Common myeloid progenitor, CD34-positive (primary cell): Measurements from ENCODE around the gene EPS8L1.

Source experiments
- CTCF ChIA-PET: fragments of 350-600 bp; sonication (Branson Sonifier 250); formaldehyde crosslinking; loops from one replicate; lab custom pipeline; 2021; ENCODE audit warnings: antibody characterized with exemption; lab: Charles Lee
- POLR2A ChIA-PET: fragments of 350-600 bp; sonication (Branson Sonifier 250); formaldehyde crosslinking; loops from one replicate; lab custom pipeline; 2021; ENCODE audit warnings: antibody characterized with exemption; lab: Charles Lee
- DNase-seq, 3 donors: peaks; one replicate each; pipeline versions ENCODE4 v3.0.0 to v3.0.0-alpha.2; 2013
- H3K27ac ChIP-seq, 2 experiments: 1 replicate in 1 of 2; 2 replicates in 1 of 2; pipeline ENCODE4 v1.7.0; 2013; ENCODE audit warnings: inconsistent platforms in 2 of 2, low read length in 2 of 2, mild to moderate bottlenecking in 2 of 2, low read depth in 1 of 2, moderate library complexity in 1 of 2; ENCODE audit not compliant: severe bottlenecking in 2 of 2, insufficient read depth in 1 of 2, poor library complexity in 1 of 2
- H3K27me3 ChIP-seq, 5 experiments: replicated peaks in 2 of 5; 1 replicate in 3 of 5; 2 replicates in 2 of 5; pipeline versions ENCODE4 v1.6.1 to v1.7.0; 2013; ENCODE audit warnings: low read length in 4 of 5, mild to moderate bottlenecking in 2 of 5, moderate library complexity in 2 of 5, inconsistent platforms in 1 of 5; ENCODE audit not compliant: insufficient read depth in 5 of 5, control insufficient read depth in 4 of 5
- H3K36me3 ChIP-seq, 4 experiments: 1 replicate in 2 of 4; 2 replicates in 2 of 4; pipeline versions ENCODE4 v1.6.1 to v1.7.0; 2013; ENCODE audit warnings: low read length in 3 of 4, control low read depth in 1 of 4, mild to moderate bottlenecking in 1 of 4; ENCODE audit not compliant: control insufficient read depth in 4 of 4, insufficient read depth in 4 of 4
- H3K4me1 ChIP-seq, 4 experiments: 1 replicate in 3 of 4; 2 replicates in 1 of 4; pipeline versions ENCODE4 v1.6.1 to v1.7.1; 2013; ENCODE audit warnings: low read length in 3 of 4, mild to moderate bottlenecking in 3 of 4, control low read depth in 1 of 4, inconsistent platforms in 1 of 4, moderate library complexity in 1 of 4; ENCODE audit not compliant: control insufficient read depth in 4 of 4, insufficient read depth in 4 of 4; ENCODE audit errors: control extremely low read depth in 1 of 4
- H3K4me3 ChIP-seq, 7 experiments: 1 replicate in 4 of 7; 2 replicates in 3 of 7; pipeline versions ENCODE4 v1.5.1 to v1.7.0; 2013; ENCODE audit warnings: mild to moderate bottlenecking in 7 of 7, low read length in 6 of 7, moderate library complexity in 6 of 7, inconsistent platforms in 2 of 7, low read depth in 2 of 7, control low read depth in 1 of 7; ENCODE audit not compliant: insufficient read depth in 4 of 7, control insufficient read depth in 1 of 7; ENCODE audit errors: extremely low read depth in 1 of 7
- H3K9me3 ChIP-seq, 5 experiments: 1 replicate in 4 of 5; 2 replicates in 1 of 5; pipeline versions ENCODE4 v1.6.1 to v1.7.1; 2013; ENCODE audit warnings: low read length in 4 of 5, mild to moderate bottlenecking in 2 of 5, inconsistent platforms in 1 of 5, low read depth in 1 of 5, moderate library complexity in 1 of 5; ENCODE audit not compliant: control insufficient read depth in 4 of 5, insufficient read depth in 2 of 5; ENCODE audit errors: control extremely low read depth in 1 of 5
- WGBS: methylation state at CpG from one replicate; pipeline ENCODE4 v1.1.5; 2013; ENCODE audit not compliant: insufficient coverage; 5-methylcytosine and 5-hydroxymethylcytosine counted together

EPS8L1 gene

GRCh38 chr19:55077106-55077505, 1.4 kb downstream of the EPS8L1 start:
- peaks cover 0 to 30% (median 24%) of the 10 kb centered on the region in 4 experiments for H3K4me1 ChIP-seq
- no peak overlapping the region for H3K27ac ChIP-seq
- DNase-seq: no peak
- H3K36me3 ChIP-seq: no peaks in the 10 kb centered on the region
- H3K9me3 ChIP-seq: peaks cover 0 to 7% (median 2%) of the 10 kb centered on the region in 5 experiments
- no peak overlapping the region for H3K4me3 ChIP-seq
- peaks cover 0 to 35% (median 11%) of the 10 kb centered on the region in 5 experiments for H3K27me3 ChIP-seq
- CTCF ChIA-PET: no interaction called here
- no CpG with 5 or more reads among the region's 2 CpGs for WGBS
- POLR2A ChIA-PET: no interaction called here

GRCh38 chr19:55078996-55079395, 3.3 kb downstream of the EPS8L1 start:
- 98% methylated on average over 5 of the region's 5 CpGs for WGBS
- ChIA-PET CTCF (interaction anchor here (1.7 kb wide), 1 partner anchor 19 kb away, joined by 5 read pairs; no protein-coding TSS in a partner anchor), POLR2A (no interaction called here)
- Histone ChIP-seq H3K4me3 (no peak overlapping the region), H3K4me1 (peaks cover 0 to 33% (median 28%) of the 10 kb centered on the region in 4 experiments), H3K9me3 (peaks cover 0 to 3% (median 0%) of the 10 kb centered on the region in 5 experiments), H3K27ac (no peak overlapping the region), H3K36me3 (no peaks in the 10 kb centered on the region), H3K27me3 (peaks cover 0 to 47% (median 20%) of the 10 kb centered on the region in 5 experiments)
- DNase-seq: no peak

DNA sequence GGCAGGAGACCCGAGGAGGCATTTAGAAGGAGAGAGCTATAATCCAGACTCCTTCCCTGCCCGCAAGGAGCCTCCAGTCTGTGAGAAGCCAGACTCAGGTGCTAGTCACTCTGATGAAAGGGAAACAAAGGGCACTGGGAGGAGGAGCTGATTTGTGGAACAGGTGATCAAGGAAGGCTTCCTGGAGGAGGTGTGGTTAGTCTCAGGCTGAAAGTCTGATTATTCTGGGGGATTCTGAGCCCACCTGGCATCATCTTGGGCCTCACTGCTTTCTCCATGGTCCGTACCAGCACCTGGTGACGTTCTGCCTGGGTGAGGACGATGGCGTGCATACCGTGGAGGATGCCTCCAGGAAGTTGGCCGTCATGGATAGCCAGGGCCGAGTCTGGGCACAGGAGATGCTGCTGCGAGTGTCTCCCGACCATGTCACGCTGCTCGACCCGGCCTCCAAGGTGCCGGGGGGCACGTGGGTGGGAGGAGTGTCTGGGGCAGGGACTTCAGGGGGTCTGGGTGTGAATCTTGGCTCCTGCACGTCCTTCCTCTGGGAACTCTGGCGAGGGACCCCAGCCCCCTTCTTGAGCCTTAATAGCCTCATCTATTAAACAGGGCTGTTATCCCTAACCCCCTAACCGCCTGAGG, 3.9 kb downstream of the EPS8L1 start:
- Histone ChIP-seq H3K27me3 (peaks cover 0 to 53% (median 24%) of the 10 kb centered on the region in 5 experiments), H3K9me3 (peaks cover 0 to 3% (median 0%) of the 10 kb centered on the region in 5 experiments), H3K36me3 (no peaks in the 10 kb centered on the region), H3K27ac (no peak overlapping the region), H3K4me3 (peak overlapping the region in 1 of 7 experiments; percentile 13), H3K4me1 (peaks cover 0 to 33% (median 28%) of the 10 kb centered on the region in 4 experiments)
- no peak for DNase-seq
- CTCF ChIA-PET: interaction anchor here (1.7 kb wide), 1 partner anchor 19 kb away, joined by 5 read pairs; no protein-coding TSS in a partner anchor
- 95% methylated on average over 19 of the region's 19 CpGs for WGBS
- POLR2A ChIA-PET: no interaction called here

- H3K4me1 ChIP-seq: peaks cover 0 to 31% (median 28%) of the 10 kb centered on the region in 4 experiments
Measured at GRCh38 chr19:55080121-55080967, 4.7 kb downstream of the EPS8L1 start.

DNA sequence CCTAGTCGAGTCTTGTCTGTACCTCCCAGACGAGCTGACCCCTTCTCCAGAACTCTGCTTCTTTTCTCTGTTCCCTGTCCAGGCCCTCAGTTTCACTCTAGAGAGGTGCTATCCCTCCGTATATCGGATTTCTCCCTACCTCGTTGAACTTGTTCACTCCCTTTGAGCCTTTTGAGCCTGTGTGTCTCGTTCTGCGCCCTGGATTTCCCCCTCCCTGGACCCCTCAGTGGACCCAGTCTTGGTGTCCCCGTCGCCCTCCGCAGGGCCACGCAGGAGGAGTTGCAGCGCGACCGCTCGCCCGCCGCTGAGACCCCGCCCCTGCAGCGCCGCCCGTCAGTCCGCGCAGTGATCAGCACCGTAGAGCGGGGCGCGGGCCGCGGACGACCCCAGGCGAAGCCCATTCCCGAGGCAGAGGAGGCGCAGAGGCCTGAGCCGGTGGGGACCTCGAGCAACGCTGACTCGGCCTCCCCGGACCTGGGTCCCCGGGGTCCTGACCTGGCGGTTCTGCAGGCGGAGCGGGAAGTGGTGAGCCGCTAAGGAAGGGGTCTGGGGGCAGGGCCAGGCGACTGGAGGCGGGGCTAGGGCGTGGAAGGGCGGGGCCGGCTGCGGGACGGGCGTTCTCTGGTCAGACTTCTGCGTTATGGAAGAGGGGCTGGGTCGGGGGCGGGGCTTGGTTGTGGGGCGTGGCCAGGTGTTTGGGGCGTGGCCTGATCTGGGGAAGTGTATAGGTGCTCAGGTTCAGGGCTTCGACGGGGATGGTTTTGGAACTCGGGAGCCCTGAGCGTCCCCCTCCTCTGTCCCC, 5.5 kb downstream of the EPS8L1 start:
- POLR2A ChIA-PET: interaction anchor here (0.6 kb wide), 1 partner anchor 152 kb away, joined by 3 read pairs; no protein-coding TSS in a partner anchor
- CTCF ChIA-PET: interaction anchor here (1.7 kb wide), 1 partner anchor 17 kb away, joined by 5 read pairs; no protein-coding TSS in a partner anchor

More at GRCh38 chr19:55080121-55080967, 4.7 kb downstream of the EPS8L1 start:
- ChIA-PET CTCF (interaction anchor here (0.6 to 1.7 kb wide), 2 partner anchors 18 to 199 kb away, joined by 3 to 5 read pairs; no protein-coding TSS in a partner anchor), POLR2A (interaction anchor here (0.6 kb wide), 1 partner anchor 151 kb away, joined by 3 read pairs; no protein-coding TSS in a partner anchor)
- H3K27ac ChIP-seq: peak overlapping the region in 1 of 2 experiments; percentile 64
- peaks cover 0 to 3% (median 0%) of the 10 kb centered on the region in 5 experiments for H3K9me3 ChIP-seq
- H3K36me3 ChIP-seq: no peaks in the 10 kb centered on the region
- 14% methylated on average over 41 of the region's 55 CpGs for WGBS
- DNase-seq: peak; percentile 64 to 78 (median 77)
- H3K27me3 ChIP-seq: peaks cover under 1 to 58% (median 31%) of the 10 kb centered on the region in 5 experiments
- peak overlapping the region; percentile 53 to 79 (median 66) for H3K4me3 ChIP-seq

DNA sequence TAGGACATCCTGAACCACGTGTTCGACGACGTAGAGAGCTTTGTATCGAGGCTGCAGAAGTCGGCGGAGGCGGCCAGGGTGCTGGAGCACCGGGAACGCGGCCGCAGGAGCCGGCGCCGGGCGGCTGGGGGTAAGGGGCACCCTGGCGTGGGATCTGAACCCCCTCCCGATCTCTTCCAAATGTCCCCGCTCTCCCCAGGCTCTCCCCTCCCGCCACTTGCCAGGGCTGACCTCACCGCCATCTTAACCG, 6.0 kb downstream of the EPS8L1 start:
- Histone ChIP-seq H3K4me3 (peak overlapping the region in 5 of 7 experiments; percentile 34 to 74 (median 66)), H3K9me3 (peaks cover 0 to 3% (median 0%) of the 10 kb centered on the region in 5 experiments), H3K27me3 (peaks cover 7 to 71% (median 38%) of the 10 kb centered on the region in 5 experiments), H3K4me1 (peaks cover 0 to 31% (median 27%) of the 10 kb centered on the region in 4 experiments), H3K36me3 (no peaks in the 10 kb centered on the region), H3K27ac (no peak overlapping the region)
- DNase-seq: no peak
- ChIA-PET CTCF (no interaction called here), POLR2A (no interaction called here)
- 7% methylated on average over 15 of the region's 22 CpGs for WGBS

More for the DNA sequence above, 5.5 kb downstream of the EPS8L1 start:
- peak overlapping the region; percentile 53 to 79 (median 66) for H3K4me3 ChIP-seq
- peak; percentile 89 to 93 (median 91) for DNase-seq
- peaks cover 0 to 3% (median 0%) of the 10 kb centered on the region in 5 experiments for H3K9me3 ChIP-seq
- no peaks in the 10 kb centered on the region for H3K36me3 ChIP-seq
- 0% methylated on average over 39 of the region's 60 CpGs for WGBS
- peak overlapping the region in 1 of 2 experiments; percentile 64 for H3K27ac ChIP-seq
- H3K27me3 ChIP-seq: peaks cover 7 to 65% (median 38%) of the 10 kb centered on the region in 5 experiments
- peaks cover 0 to 28% (median 27%) of the 10 kb centered on the region in 4 experiments for H3K4me1 ChIP-seq
